Endothelial cell of umbilical vein (primary cell): ENCODE results near the gene MED8. TPM values are rescaled to one million over a fixed set of nuclear protein-coding genes. Genes with fewer than 3 reads are reported as not detected.

Experiments used
- BruUV-seq: library from RNA; stranded (reverse); fragments of 400-500 nt; replicated peaks from 2 replicates; lab custom pipeline; 2021; lab: Mats Ljungman, UMichigan
- CTCF ChIA-PET: fragments of 300-600, 350-600 bp; sonication (Branson Sonifier 250); formaldehyde crosslinking; loops from one replicate; lab custom pipeline; 2021; ENCODE audit warnings: antibody characterized with exemption, inconsistent platforms; lab: Charles Lee
- POLR2A ChIA-PET: fragments of 300-600, 350-600 bp; sonication (Branson Sonifier 250); formaldehyde crosslinking; loops from one replicate; lab custom pipeline; 2021; ENCODE audit warnings: antibody characterized with exemption, inconsistent platforms; lab: Charles Lee
- DNase-seq: peaks from one replicate; pipeline ENCODE4 v3.0.0-alpha.2; 2011; ENCODE audit warnings: low read depth, low spot score
- FAIRE-seq: peaks from 2 replicates; lab custom pipeline; 2011; peaks lifted over from hg19 to GRCh38; lab: Jason Lieb, UNC
- H2AFZ ChIP-seq: 2 replicates; pipeline ENCODE4 v1.6.0; 2012; ENCODE audit warnings: low read depth, low read length, control low read depth, inconsistent platforms
- H3K27ac ChIP-seq: 2 replicates; pipeline ENCODE4 v1.5.1; 2011; ENCODE audit warnings: low read depth, mild to moderate bottlenecking, control low read depth, low read length, moderate library complexity; ENCODE audit not compliant: insufficient read depth
- H3K27me3 ChIP-seq, 2 experiments: 2 replicates each; pipeline versions ENCODE4 v1.6.0 to v1.6.1; 2011; ENCODE audit warnings: low read length in 2 of 2, mixed read lengths in 1 of 2; ENCODE audit not compliant: control insufficient read depth in 2 of 2, insufficient read depth in 2 of 2
- H3K36me3 ChIP-seq, 2 experiments: 2 replicates in 1 of 2; 3 replicates in 1 of 2; pipeline ENCODE4 v1.5.1; 2011; ENCODE audit warnings: low read length in 2 of 2, mild to moderate bottlenecking in 1 of 2, moderate library complexity in 1 of 2; ENCODE audit not compliant: control insufficient read depth in 2 of 2, insufficient read depth in 2 of 2; ENCODE audit errors: extremely low read depth in 1 of 2
- H3K4me1 ChIP-seq: 3 replicates; pipeline ENCODE4 v1.5.1; 2011; ENCODE audit warnings: mild to moderate bottlenecking, low read length; ENCODE audit not compliant: control insufficient read depth, insufficient read depth; ENCODE audit errors: extremely low read depth
- H3K4me2 ChIP-seq: 2 replicates; pipeline ENCODE4 v1.6.1; 2011; ENCODE audit warnings: low read length, control low read depth, mixed read lengths; ENCODE audit not compliant: insufficient read depth
- H3K4me3 ChIP-seq, 3 experiments: fragments of 200-600 bp in 1 of 3; sonication (generic), shearing (Covaris generic) in 1 of 3; replicated peaks in 1 of 3; 2 replicates each; pipeline ENCODE4 v1.5.1; 2011 to 2016; ENCODE audit warnings: control low read depth in 3 of 3, low read length in 3 of 3, mild to moderate bottlenecking in 2 of 3, inconsistent platforms in 1 of 3, low read depth in 1 of 3, moderate library complexity in 1 of 3; ENCODE audit not compliant: insufficient read depth in 1 of 3
- H3K79me2 ChIP-seq: 2 replicates; pipeline ENCODE4 v1.6.0; 2012; ENCODE audit warnings: low read length, inconsistent platforms; ENCODE audit not compliant: control insufficient read depth, insufficient read depth
- H3K9ac ChIP-seq: replicated peaks from 2 replicates; pipeline ENCODE3; 2011; ENCODE audit warnings: low read length, control low read depth; ENCODE audit not compliant: insufficient read depth; ENCODE audit errors: extremely low read depth
- H3K9me1 ChIP-seq: replicated peaks from 3 replicates; pipeline ENCODE4 v1.6.0; 2011; ENCODE audit warnings: mild to moderate bottlenecking, low read length; ENCODE audit not compliant: control insufficient read depth, insufficient read depth; ENCODE audit errors: extremely low read depth
- H3K9me3 ChIP-seq: replicated peaks from 2 replicates; pipeline ENCODE4 v1.5.1; 2012; ENCODE audit warnings: low read length, inconsistent platforms; ENCODE audit not compliant: control insufficient read depth, insufficient read depth
- H4K20me1 ChIP-seq: replicated peaks from 2 replicates; pipeline ENCODE3; 2011; ENCODE audit warnings: mild to moderate bottlenecking, low read length; ENCODE audit not compliant: control insufficient read depth, insufficient read depth; ENCODE audit errors: extremely low read depth
- CTCF ChIP-seq, 2 donors: IDR thresholded peaks; 1 replicate in 1 of 2; 2 replicates in 1 of 2; pipeline ENCODE4 v1.5.1; 2011; ENCODE audit warnings: low read length in 2 of 2, mild to moderate bottlenecking in 2 of 2, moderate library complexity in 2 of 2, control low read depth in 1 of 2, inconsistent platforms in 1 of 2, low read depth in 1 of 2; ENCODE audit not compliant: insufficient read depth in 1 of 2; ENCODE audit errors: extremely low read depth in 1 of 2
- EZH2 ChIP-seq: IDR thresholded peaks from 2 replicates; pipeline ENCODE4 v1.6.1; 2012; ENCODE audit warnings: borderline replicate concordance, low read depth, mild to moderate bottlenecking, moderate library complexity, low read length, inconsistent platforms; ENCODE audit not compliant: severe bottlenecking
- FOS ChIP-seq: IDR thresholded peaks from 2 replicates; pipeline ENCODE4 v1.6.1; 2011; ENCODE audit warnings: mild to moderate bottlenecking, low read length, moderate library complexity, borderline replicate concordance; ENCODE audit not compliant: insufficient read depth
- GATA2 ChIP-seq: IDR thresholded peaks from 2 replicates; pipeline ENCODE4 v1.7.0; 2011; ENCODE audit warnings: low read depth, mild to moderate bottlenecking, moderate library complexity, mixed read lengths, low read length; ENCODE audit not compliant: insufficient read length, insufficient read depth
- JUN ChIP-seq: IDR thresholded peaks from 2 replicates; pipeline ENCODE4 v1.6.1; 2011; ENCODE audit warnings: borderline replicate concordance, low read depth; ENCODE audit not compliant: insufficient read length, insufficient read depth
- MAX ChIP-seq: IDR thresholded peaks from 2 replicates; pipeline ENCODE4 v1.6.1; 2011; ENCODE audit not compliant: insufficient read depth, insufficient read length
- MYC ChIP-seq: IDR thresholded peaks from one replicate; pipeline ENCODE4 v1.6.1; 2011; ENCODE audit warnings: mild to moderate bottlenecking, low read depth, low read length
- POLR2A ChIP-seq: IDR thresholded peaks from 2 replicates; pipeline ENCODE4 v1.6.1; 2012; ENCODE audit warnings: low read depth, mild to moderate bottlenecking, control low read depth, low read length
- POLR2AphosphoS5 ChIP-seq: IDR thresholded peaks from 2 replicates; pipeline ENCODE4 v1.6.1; 2012; ENCODE audit warnings: low read depth, mild to moderate bottlenecking, control low read depth, low read length, moderate library complexity; ENCODE audit not compliant: insufficient read depth
- dilution Hi-C: fragments of 300-500 bp; cut with MboI; formaldehyde crosslinking; loops from one replicate; pipeline ENCODE4 v1.15.0; 2019; ENCODE audit warnings: low sequenced_read_pairs; ENCODE audit not compliant: extremely low pct_ligation_motif_present
- intact Hi-C: fragments of 100-400 bp; cut with micrococcal nuclease; formaldehyde crosslinking; loops from one replicate; pipeline ENCODE4 v1.10.0; 2022
- polyA plus RNA-seq, 4 experiments: library from polyadenylated mRNA; depleted of rRNA in 3 of 4; stranded (reverse) in 3 of 4; unstranded in 1 of 4; fragments of >200 nt; gene quantifications; 2 replicates each; pipeline versions ENCODE4 v1.2.1 to v1.2.3, GENCODE V29; 2011 to 2012; ENCODE audit warnings: missing spikeins in 1 of 4
- total RNA-seq: library from RNA; stranded (reverse); gene quantifications from 2 replicates; pipeline ENCODE4 v1.2.3, GENCODE V29; 2021

MED8 gene
- total and polyA plus RNA-seq, 2 donors (not counting 3 experiments of a cell fraction or from before 2014, with no cell fraction given), result 19.6 to 45.6 TPM

GRCh38 chr1:43372172-43372571, 17.4 kb downstream of the MED8 start:
- peak overlapping the region; percentile 81 for H3K27ac ChIP-seq
- dilution Hi-C loops, result no loop called here
- H3K9ac ChIP-seq, result no peak overlapping the region
- TF ChIP-seq POLR2AphosphoS5 (no peak), JUN (no peak), EZH2 (no peak), CTCF (IDR thresholded peaks at IDR 0.05; ENCODE audit: extremely low read depth in 1 of 2, insufficient read depth in 1 of 2, low read depth in 1 of 2, low read length in 2 of 2) (no peak), POLR2A (no peak), FOS (no peak), MAX (no peak), GATA2 (no peak), MYC (no peak)
- no peaks in the 10 kb centered on the region for H3K9me3 ChIP-seq
- BruUV-seq, result no TSS peak
- intact Hi-C loops, result loop anchor here (2.0 kb wide), 1 partner anchor 71 kb away; the partner anchor contains the start of gene TIE1
- H4K20me1 ChIP-seq, result no peaks in the 10 kb centered on the region
- H2AFZ ChIP-seq, result no peak overlapping the region
- CTCF ChIA-PET, result interaction anchor here (2.2 kb wide), 1 partner anchor 42 kb away, joined by 6 read pairs; no protein-coding TSS in a partner anchor
- H3K4me3 ChIP-seq, result no peak overlapping the region
- no peaks in the 10 kb centered on the region for H3K27me3 ChIP-seq
- H3K4me1 ChIP-seq, result peaks cover 32% of the 10 kb centered on the region
- no peaks in the 10 kb centered on the region for H3K36me3 ChIP-seq
- FAIRE-seq (peak; percentile 83), DNase-seq (peak; percentile 12)
- H3K9me1 ChIP-seq, result no peaks in the 10 kb centered on the region
- peaks cover 19% of the 10 kb centered on the region for H3K79me2 ChIP-seq
- POLR2A ChIA-PET, result no interaction called here
- no peak overlapping the region for H3K4me2 ChIP-seq
